ENCODE results near the gene DNAJB6. TPM values are rescaled to one million over a fixed set of nuclear protein-coding genes. Genes with fewer than 3 reads are reported as not detected.

DNAJB6 gene
- total RNA-seq, 2 donors from 2014 or later: 78.0 to 81.8 TPM

DNA sequence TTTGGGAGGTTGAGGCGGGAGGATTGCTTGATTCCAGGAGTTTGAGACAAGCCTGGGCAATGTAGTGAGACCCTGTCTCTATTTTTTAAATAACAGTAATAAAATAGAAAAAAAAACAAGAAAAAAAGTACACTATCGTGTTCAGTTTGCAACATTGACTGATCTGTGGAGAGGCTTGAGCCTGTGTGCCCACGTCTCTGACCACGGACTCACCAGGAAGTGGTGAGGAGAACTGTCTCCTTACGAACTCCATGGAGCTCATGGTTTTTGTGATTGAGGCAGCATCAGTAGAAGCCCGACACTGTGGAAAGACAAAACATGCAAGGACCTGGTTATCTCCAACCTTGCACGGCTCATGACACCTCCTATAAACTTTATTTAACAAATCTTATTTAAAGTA is 23.9 kb upstream of the DNAJB6 start:
- Histone ChIP-seq H3K9ac (ENCODE audit: low read depth in 2 of 2, low read length in 2 of 2) (no peak overlapping the region), H3K27ac (no peak overlapping the region), H3K36me3 (no peaks in the 10 kb centered on the region), H3K4me3 (no peak overlapping the region), H3K9me3 (no peaks in the 10 kb centered on the region), H3K27me3 (no peaks in the 10 kb centered on the region), H3K4me1 (no peaks in the 10 kb centered on the region)
- DNase-seq: no peak
- intact Hi-C loops (cut with DNase I): no loop called here
- TF ChIP-seq, protein P1, sequence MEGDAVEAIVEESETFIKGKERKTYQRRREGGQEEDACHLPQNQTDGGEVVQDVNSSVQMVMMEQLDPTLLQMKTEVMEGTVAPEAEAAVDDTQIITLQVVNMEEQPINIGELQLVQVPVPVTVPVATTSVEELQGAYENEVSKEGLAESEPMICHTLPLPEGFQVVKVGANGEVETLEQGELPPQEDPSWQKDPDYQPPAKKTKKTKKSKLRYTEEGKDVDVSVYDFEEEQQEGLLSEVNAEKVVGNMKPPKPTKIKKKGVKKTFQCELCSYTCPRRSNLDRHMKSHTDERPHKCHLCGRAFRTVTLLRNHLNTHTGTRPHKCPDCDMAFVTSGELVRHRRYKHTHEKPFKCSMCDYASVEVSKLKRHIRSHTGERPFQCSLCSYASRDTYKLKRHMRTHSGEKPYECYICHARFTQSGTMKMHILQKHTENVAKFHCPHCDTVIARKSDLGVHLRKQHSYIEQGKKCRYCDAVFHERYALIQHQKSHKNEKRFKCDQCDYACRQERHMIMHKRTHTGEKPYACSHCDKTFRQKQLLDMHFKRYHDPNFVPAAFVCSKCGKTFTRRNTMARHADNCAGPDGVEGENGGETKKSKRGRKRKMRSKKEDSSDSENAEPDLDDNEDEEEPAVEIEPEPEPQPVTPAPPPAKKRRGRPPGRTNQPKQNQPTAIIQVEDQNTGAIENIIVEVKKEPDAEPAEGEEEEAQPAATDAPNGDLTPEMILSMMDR (IDR thresholded peaks at IDR 0.05): no peak

GRCh38 chr7:157313645-157314044 is 23.2 kb upstream of the DNAJB6 start:
- no peaks in the 10 kb centered on the region for H3K4me1 ChIP-seq
- no peak overlapping the region for H3K27ac ChIP-seq
- intact Hi-C loops (cut with DNase I): no loop called here
- no peak overlapping the region for H3K4me3 ChIP-seq
- H3K9me3 ChIP-seq: no peaks in the 10 kb centered on the region
- no peak for DNase-seq
- H3K27me3 ChIP-seq: no peaks in the 10 kb centered on the region
- TF ChIP-seq, protein P1 (IDR thresholded peaks at IDR 0.05): no peak
- no peak overlapping the region for H3K9ac ChIP-seq (ENCODE audit: low read depth in 2 of 2, low read length in 2 of 2)
- no peaks in the 10 kb centered on the region for H3K36me3 ChIP-seq

DNA sequence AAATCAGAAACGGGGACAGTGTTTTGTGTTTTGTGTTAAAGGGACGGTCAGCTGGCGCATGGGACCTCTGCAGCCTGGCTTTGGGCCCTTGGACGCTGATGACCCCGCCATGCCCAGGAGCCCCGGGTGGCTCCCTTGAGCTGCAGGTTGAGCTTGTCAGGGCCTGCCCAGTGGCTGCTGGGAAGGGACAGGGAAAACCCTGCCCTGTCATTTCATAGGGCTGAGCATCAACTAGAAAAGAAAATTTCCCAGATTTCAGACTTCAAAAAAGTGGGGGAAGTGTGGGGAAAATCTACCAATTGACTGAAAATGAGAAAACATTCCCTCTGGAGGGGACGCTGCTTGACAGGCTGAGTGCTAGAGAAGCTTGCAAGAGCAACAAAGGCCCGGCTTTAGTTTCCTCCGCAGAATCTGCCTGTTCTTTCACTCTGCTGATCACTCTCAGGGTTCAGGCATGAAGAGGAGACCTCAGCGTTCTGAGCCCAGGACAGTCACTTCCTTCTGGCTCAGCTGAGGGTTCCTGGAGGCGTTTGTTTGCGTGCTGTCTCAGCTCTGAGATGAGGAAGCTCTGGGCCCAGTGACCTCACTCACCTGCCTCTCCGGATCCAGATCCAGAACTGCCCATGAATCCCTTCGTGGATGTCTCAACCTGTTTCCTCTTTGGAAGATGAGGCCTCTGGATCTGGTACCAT is 18.6 kb upstream of the DNAJB6 start:
- H3K27ac ChIP-seq: no peak overlapping the region

GRCh38 chr7:157320608-157320980 is 16.2 kb upstream of the DNAJB6 start:
- no peaks in the 10 kb centered on the region for H3K9me3 ChIP-seq
- TF ChIP-seq, protein P1 (IDR thresholded peaks at IDR 0.05): no peak
- H3K36me3 ChIP-seq: no peaks in the 10 kb centered on the region
- no peak for DNase-seq
- no peaks in the 10 kb centered on the region for H3K4me1 ChIP-seq
- H3K9ac ChIP-seq (ENCODE audit: low read depth in 2 of 2, low read length in 2 of 2): no peak overlapping the region
- intact Hi-C loops (cut with DNase I): no loop called here
- no peak overlapping the region for H3K4me3 ChIP-seq
- no peak overlapping the region for H3K27ac ChIP-seq
- no peaks in the 10 kb centered on the region for H3K27me3 ChIP-seq

More for the DNA sequence above, 18.6 kb upstream of the DNAJB6 start:
- intact Hi-C loops (cut with DNase I): no loop called here
- TF ChIP-seq, protein P1 (IDR thresholded peaks at IDR 0.05): no peak
- no peaks in the 10 kb centered on the region for H3K36me3 ChIP-seq
- no peak for DNase-seq
- no peak overlapping the region for H3K4me3 ChIP-seq
- H3K9ac ChIP-seq (ENCODE audit: low read depth in 2 of 2, low read length in 2 of 2): no peak overlapping the region
- no peaks in the 10 kb centered on the region for H3K9me3 ChIP-seq
- no peaks in the 10 kb centered on the region for H3K4me1 ChIP-seq
- no peaks in the 10 kb centered on the region for H3K27me3 ChIP-seq

DNA sequence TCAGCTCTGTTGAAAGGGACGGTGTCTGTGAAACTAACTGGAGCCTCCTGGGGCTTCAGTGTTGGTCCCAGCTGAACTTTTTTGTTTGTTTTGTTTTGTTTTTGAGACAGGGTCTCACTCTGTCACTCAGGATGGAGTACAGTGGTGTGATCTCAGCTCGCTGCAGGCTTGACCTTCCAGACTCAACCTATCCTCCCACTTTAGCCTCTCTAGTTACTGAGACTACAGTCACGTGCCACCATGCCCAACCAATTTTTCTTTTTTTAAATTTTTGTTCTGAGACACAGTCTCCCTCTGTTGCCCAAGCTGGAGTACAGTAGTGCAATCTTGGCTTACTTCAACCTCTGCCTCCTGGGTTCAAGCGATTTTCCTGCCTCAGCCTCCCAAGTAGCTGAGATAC is 13.4 kb upstream of the DNAJB6 start:
- Histone ChIP-seq H3K9me3 (no peaks in the 10 kb centered on the region), H3K9ac (ENCODE audit: low read depth in 2 of 2, low read length in 2 of 2) (no peak overlapping the region), H3K27ac (no peak overlapping the region), H3K27me3 (no peaks in the 10 kb centered on the region), H3K4me3 (no peak overlapping the region), H3K4me1 (no peaks in the 10 kb centered on the region), H3K36me3 (no peaks in the 10 kb centered on the region)
- TF ChIP-seq, protein P1 (IDR thresholded peaks at IDR 0.05): no peak
- intact Hi-C loops (cut with DNase I): no loop called here
- DNase-seq: no peak
